22Rv1 (cell line): ENCODE results near the gene LRP8.

Experiments used
- CTCF ChIP-seq: fragments of 450-650 bp; IDR thresholded peaks from 2 replicates; pipeline ENCODE4 v1.5.1; 2017; ENCODE audit warnings: mild to moderate bottlenecking
- ZFX ChIP-seq: fragments of 450-650 bp; IDR thresholded peaks from 2 replicates; pipeline ENCODE4 v1.6.1; 2017; ENCODE audit warnings: antibody characterized with exemption, borderline replicate concordance

GRCh38 chr1:53365437-53366063 is 37.7 kb upstream of the LRP8 start:
- no peak for TF ChIP-seq CTCF
- no peak for TF ChIP-seq ZFX
